Measurements from ENCODE around the gene TXNDC17. TPM values are rescaled to one million over a fixed set of nuclear protein-coding genes. Genes with fewer than 3 reads are reported as not detected.
"Not testable (repeated sequence)": the region's sequence is repeated elsewhere in the genome, so short reads cannot be mapped to it uniquely, and the experiment has no call there.

TXNDC17 gene
- polyA plus RNA-seq, 1 experiment = 213 TPM

- Histone ChIP-seq H3K27me3 (ENCODE audit: control insufficient read depth, insufficient read depth, low read length) (peaks cover 17% of the 10 kb centered on the region), H3K4me3 (ENCODE audit: low read depth, low read length) (no peak overlapping the region), H3K36me3 (ENCODE audit: control insufficient read depth, insufficient read depth, low read length) (no peaks in the 10 kb centered on the region)
- no peak for TF ChIP-seq CTCF (IDR thresholded peaks at IDR 0.05; ENCODE audit: insufficient read depth, low read depth, low read length)
- POLR2A ChIA-PET = no interaction called here
- DNase-seq (ENCODE audit: low read depth) = no peak
- CTCF ChIA-PET = interaction anchor here (1.2 kb wide), 1 partner anchor 11 kb away, joined by 5 read pairs; no protein-coding TSS in a partner anchor
These were observed 14.2 kb downstream of the TXNDC17 start for GRCh38 chr17:6654841-6655731.

GRCh38 chr17:6655732-6656361, 15.0 kb downstream of the TXNDC17 start:
- CTCF ChIA-PET; POLR2A ChIA-PET; H3K36me3 ChIP-seq (ENCODE audit: control insufficient read depth, insufficient read depth, low read length); DNase-seq (ENCODE audit: low read depth); H3K4me3 ChIP-seq (ENCODE audit: low read depth, low read length): not testable (repeated sequence)
- H3K27me3 ChIP-seq (ENCODE audit: control insufficient read depth, insufficient read depth, low read length) = peaks cover 19% of the 10 kb centered on the region

GRCh38 chr17:6656797-6657632, 16.2 kb downstream of the TXNDC17 start:
- CTCF ChIA-PET = interaction anchor here (0.8 to 0.9 kb wide), 2 partner anchors 9 to 254 kb away, joined by 3 to 4 read pairs; no protein-coding TSS in a partner anchor
- DNase-seq (ENCODE audit: low read depth); POLR2A ChIA-PET; H3K36me3 ChIP-seq (ENCODE audit: control insufficient read depth, insufficient read depth, low read length); H3K4me3 ChIP-seq (ENCODE audit: low read depth, low read length): not testable (repeated sequence)
- peaks cover 19% of the 10 kb centered on the region for H3K27me3 ChIP-seq (ENCODE audit: control insufficient read depth, insufficient read depth, low read length)

- Histone ChIP-seq H3K4me3 (ENCODE audit: low read depth, low read length) (no peak overlapping the region), H3K27me3 (ENCODE audit: control insufficient read depth, insufficient read depth, low read length) (peaks cover 24% of the 10 kb centered on the region), H3K36me3 (ENCODE audit: control insufficient read depth, insufficient read depth, low read length) (no peaks in the 10 kb centered on the region)
- CTCF ChIA-PET = interaction anchor here (0.8 to 0.9 kb wide), 2 partner anchors 9 to 253 kb away, joined by 3 to 4 read pairs; no protein-coding TSS in a partner anchor
- POLR2A ChIA-PET = no interaction called here
- no peak for TF ChIP-seq CTCF (IDR thresholded peaks at IDR 0.05; ENCODE audit: insufficient read depth, low read depth, low read length)
- no peak for DNase-seq (ENCODE audit: low read depth)
These were observed 16.9 kb downstream of the TXNDC17 start for GRCh38 chr17:6657633-6658287.

- H3K4me3 ChIP-seq (ENCODE audit: low read depth, low read length); CTCF ChIA-PET; POLR2A ChIA-PET; H3K36me3 ChIP-seq (ENCODE audit: control insufficient read depth, insufficient read depth, low read length); DNase-seq (ENCODE audit: low read depth): not testable (repeated sequence)
- H3K27me3 ChIP-seq (ENCODE audit: control insufficient read depth, insufficient read depth, low read length) = peaks cover 24% of the 10 kb centered on the region
These were observed 17.6 kb downstream of the TXNDC17 start for GRCh38 chr17:6658411-6658810.

GRCh38 chr17:6660101-6660500, 19.2 kb downstream of the TXNDC17 start:
- Histone ChIP-seq H3K27me3 (ENCODE audit: control insufficient read depth, insufficient read depth, low read length) (peaks cover 20% of the 10 kb centered on the region), H3K36me3 (ENCODE audit: control insufficient read depth, insufficient read depth, low read length) (no peaks in the 10 kb centered on the region), H3K4me3 (ENCODE audit: low read depth, low read length) (no peak overlapping the region)
- no peak for TF ChIP-seq CTCF (IDR thresholded peaks at IDR 0.05; ENCODE audit: insufficient read depth, low read depth, low read length)
- CTCF ChIA-PET = interaction anchor here (0.9 to 3.3 kb wide), 3 partner anchors 10 to 183 kb away, joined by 3 to 12 read pairs (median 5); no protein-coding TSS in a partner anchor
- POLR2A ChIA-PET = no interaction called here
- DNase-seq (ENCODE audit: low read depth) = no peak
